GM12878 (cell line): ENCODE results near the gene RASGRF1. TPM values are rescaled to one million over a fixed set of nuclear protein-coding genes. Genes with fewer than 3 reads are reported as not detected.

Experiments
- ATAC-seq: fragments of 200-7000 bp; cut with Tn5 transposase; 3 replicates; pipeline ENCODE4 v1.9.1; 2020; ENCODE audit warnings: mild to moderate bottlenecking, moderate library complexity
- BruUV-seq: library from RNA; stranded (reverse); fragments of 400-500 nt; replicated peaks from 2 replicates; lab custom pipeline; 2021; lab: Mats Ljungman, UMichigan
- CTCF ChIA-PET: fragments of 300-600 bp; sonication (Branson Sonifier 250); formaldehyde crosslinking; extraction: SDS; loops from one replicate; lab custom pipeline; 2021; ENCODE audit warnings: inconsistent platforms; lab: Yijun Ruan, JAX
- POLR2A ChIA-PET: fragments of 350-600 bp; formaldehyde crosslinking; extraction: SDS; loops from one replicate; lab custom pipeline; 2021; ENCODE audit warnings: inconsistent platforms; lab: Charles Lee
- RAD21 ChIA-PET: fragments of 300-600 bp; sonication (Branson Sonifier 250); formaldehyde crosslinking; loops from one replicate; lab custom pipeline; 2023; ENCODE audit warnings: antibody characterized with exemption; ENCODE audit not compliant: unreplicated experiment; lab: Charles Lee
- SMC1A ChIA-PET: fragments of 300-600 bp; sonication (Branson Sonifier 250); formaldehyde crosslinking; loops from one replicate; lab custom pipeline; 2023; ENCODE audit not compliant: unreplicated experiment, uncharacterized antibody; lab: Charles Lee
- DNase-seq: peaks from one replicate; pipeline ENCODE4 v3.0.0-alpha.2; 2011; ENCODE audit warnings: low read depth, low spot score
- FAIRE-seq: peaks from 3 replicates; lab custom pipeline; 2011; peaks lifted over from hg19 to GRCh38; lab: Jason Lieb, UNC
- H2AFZ ChIP-seq: 2 replicates; pipeline ENCODE4 v1.6.0; 2011; ENCODE audit warnings: low read depth, low read length, control low read depth; ENCODE audit not compliant: control insufficient read depth
- H3K27ac ChIP-seq: 2 replicates; pipeline ENCODE4 v1.5.1; 2011; ENCODE audit warnings: control low read depth; ENCODE audit not compliant: control insufficient read depth, insufficient read depth
- H3K27me3 ChIP-seq, 2 experiments: replicated peaks in 1 of 2; 2 replicates each; pipeline versions ENCODE4 v1.6.0 to v1.6.1; 2011; ENCODE audit warnings: low read length in 1 of 2; ENCODE audit not compliant: control insufficient read depth in 2 of 2, insufficient read depth in 2 of 2
- H3K36me3 ChIP-seq, 2 experiments: 2 replicates each; pipeline ENCODE4 v1.5.1; 2011; ENCODE audit warnings: low read length in 1 of 2; ENCODE audit not compliant: control insufficient read depth in 2 of 2, insufficient read depth in 2 of 2
- H3K4me1 ChIP-seq: 2 replicates; pipeline ENCODE4 v1.6.1; 2011; ENCODE audit warnings: mild to moderate bottlenecking, low read length, moderate library complexity, mixed read lengths; ENCODE audit not compliant: control insufficient read depth, insufficient read depth
- H3K4me2 ChIP-seq: 2 replicates; pipeline ENCODE4 v1.6.0; 2011; ENCODE audit warnings: control low read depth; ENCODE audit not compliant: control insufficient read depth, insufficient read depth
- H3K4me3 ChIP-seq: fragments of 200-600 bp; sonication (generic); 2 replicates; pipeline ENCODE4 v1.5.1; 2016
- H3K79me2 ChIP-seq: 2 replicates; pipeline ENCODE4 v1.6.0; 2011; ENCODE audit warnings: low read length; ENCODE audit not compliant: control insufficient read depth, insufficient read depth
- H3K9ac ChIP-seq: 2 replicates; pipeline ENCODE4 v1.8.0; 2011; ENCODE audit warnings: low read length, control low read depth, mixed read lengths; ENCODE audit not compliant: control insufficient read depth, insufficient read depth
- H3K9me3 ChIP-seq: replicated peaks from 3 replicates; pipeline ENCODE4 v1.5.1; 2011; ENCODE audit warnings: mild to moderate bottlenecking, low read length; ENCODE audit not compliant: control insufficient read depth, insufficient read depth
- H4K20me1 ChIP-seq: 2 replicates; pipeline ENCODE4 v1.6.0; 2011; ENCODE audit not compliant: control insufficient read depth, insufficient read depth
- ATF7 ChIP-seq: fragments of 450-650 bp; IDR thresholded peaks from 2 replicates; pipeline ENCODE4 v1.6.1; 2016; ENCODE audit warnings: low read depth, mild to moderate bottlenecking
- CHD2 ChIP-seq: IDR thresholded peaks from 2 replicates; pipeline ENCODE4 v1.6.1; 2011; ENCODE audit warnings: low read depth, low read length, improper control_type of control experiment, borderline replicate concordance
- CHD4 ChIP-seq: fragments of 200-600 bp; sonication (generic); IDR thresholded peaks from 2 replicates; pipeline ENCODE4 v1.6.1; 2016; ENCODE audit warnings: mild to moderate bottlenecking
- CUX1 ChIP-seq: IDR thresholded peaks from 2 replicates; pipeline ENCODE4 v1.6.1; 2012; ENCODE audit warnings: improper control_type of control experiment, low read depth, low read length; ENCODE audit not compliant: insufficient replicate concordance
- DPF2 ChIP-seq: fragments of 450-650 bp; IDR thresholded peaks from 2 replicates; pipeline ENCODE4 v1.6.1; 2017; ENCODE audit warnings: mild to moderate bottlenecking
- HDGF ChIP-seq: fragments of 450-650 bp; IDR thresholded peaks from 2 replicates; pipeline ENCODE4 v1.6.1; 2016; ENCODE audit warnings: antibody characterized with exemption
- IKZF2 ChIP-seq, 2 experiments: fragments of 450-650 bp; IDR thresholded peaks; 2 replicates each; pipeline ENCODE4 v1.6.1; 2017; ENCODE audit warnings: mild to moderate bottlenecking in 2 of 2, moderate library complexity in 2 of 2
- MEF2A ChIP-seq: IDR thresholded peaks from 2 replicates; pipeline ENCODE4 v1.6.1; 2011; ENCODE audit warnings: low read depth, mild to moderate bottlenecking, low read length, moderate library complexity; ENCODE audit not compliant: insufficient read depth
- MLLT1 ChIP-seq: fragments of 450-650 bp; IDR thresholded peaks from 2 replicates; pipeline ENCODE4 v1.6.1; 2016; ENCODE audit warnings: mild to moderate bottlenecking
- MXI1 ChIP-seq: fragments of 150-350 bp; IDR thresholded peaks from 2 replicates; pipeline ENCODE4 v1.6.1; 2011; ENCODE audit warnings: low read depth, mild to moderate bottlenecking, inconsistent platforms, low read length, improper control_type of control experiment
- SKIL ChIP-seq: fragments of 450-650 bp; IDR thresholded peaks from 2 replicates; pipeline ENCODE4 v1.6.1; 2017; ENCODE audit warnings: mild to moderate bottlenecking, low read depth, inconsistent platforms; ENCODE audit not compliant: poor library complexity, severe bottlenecking
- SP1 ChIP-seq: IDR thresholded peaks from one replicate; pipeline ENCODE4 v1.6.1; 2011; ENCODE audit warnings: low read depth, low read length
- STAT1 ChIP-seq: fragments of 450-650 bp; conservative IDR thresholded peaks from 2 replicates; pipeline ENCODE4 v1.6.1; 2014; ENCODE audit warnings: antibody characterized with exemption, mild to moderate bottlenecking
- WGBS: methylation state at CpG from one replicate; pipeline ENCODE4 v1.1.6; 2016; ENCODE audit warnings: low lambda C conversion rate; ENCODE audit not compliant: insufficient replicate concordance, insufficient coverage; ENCODE audit errors: missing lambda C conversion rate; 5-methylcytosine and 5-hydroxymethylcytosine counted together
- in situ Hi-C: fragments of 300-500 bp; cut with MboI; formaldehyde crosslinking; loops from 9 replicates; pipeline ENCODE4 v1.14.3; 2018; ENCODE audit warnings: mixed read lengths
- intact Hi-C: fragments of 100-400 bp; cut with micrococcal nuclease; formaldehyde crosslinking; loops from one replicate; pipeline ENCODE4 v1.14.2; 2022; ENCODE audit not compliant: unreplicated experiment
- polyA plus RNA-seq, 11 experiments: library from polyadenylated mRNA; depleted of rRNA in 4 of 11; unstranded in 6 of 11; stranded (reverse) in 5 of 11; fragments of >200 nt; fragmentation: Nextera tagmentation in 4 of 11; fragmentation: Illumina TruSeq in 1 of 11; extraction: Ambion mirVana in 4 of 11; extraction: Trizol in 1 of 11; gene quantifications; 1 replicate in 1 of 11; 2 replicates in 10 of 11; pipeline versions ENCODE4 v1.2.1 to v1.2.3, GENCODE V29; 2011 to 2016; ENCODE audit warnings: inconsistent platforms in 2 of 11, missing spikeins in 2 of 11, low read depth in 1 of 11
- total RNA-seq, 4 experiments: library from RNA; depleted of rRNA in 3 of 4; stranded (reverse); fragments of >200 nt in 3 of 4; fragmentation: Illumina TruSeq in 1 of 4; extraction: Trizol in 1 of 4; gene quantifications; 2 replicates each; pipeline versions ENCODE4 v1.2.1 to v1.2.3, GENCODE V29; 2013 to 2021

The RASGRF1 gene
- total and polyA plus RNA-seq, 10 of the 15 experiments (the other 5 are each of a cell fraction or from before 2014, with no cell fraction given), result 0.20 to 1.9 (median 0.86) TPM

- no peaks in the 10 kb centered on the region for H3K36me3 ChIP-seq
- peaks cover 28% of the 10 kb centered on the region for H3K79me2 ChIP-seq
- no peaks in the 10 kb centered on the region; the same call in 2 of the 3 replicates for H3K9me3 ChIP-seq
- in situ Hi-C loops (loop anchor here (25.0 kb wide), 1 partner anchor 815 kb away; no protein-coding TSS in a partner anchor), intact Hi-C loops (loop anchor here (1.0 to 2.0 kb wide), 2 partner anchors 27 to 38 kb away; no protein-coding TSS in a partner anchor)
- WGBS, result 18% methylated on average over 9 of the region's 10 CpGs
- RAD21 ChIA-PET, result interaction anchor here (0.6 to 6.5 kb wide), 13 partner anchors 9 to 559 kb away, joined by 3 to 75 read pairs (median 13); partner anchors contain the start of gene CTSH
- peak overlapping the region; percentile 85 for H3K4me2 ChIP-seq
- H3K27me3 ChIP-seq, result no peaks in the 10 kb centered on the region
- H3K4me1 ChIP-seq, result peaks cover 49% of the 10 kb centered on the region
- H3K4me3 ChIP-seq, result peak overlapping the region; percentile 69
- H4K20me1 ChIP-seq, result no peaks in the 10 kb centered on the region
- SMC1A ChIA-PET, result interaction anchor here (0.7 to 8.8 kb wide), 14 partner anchors 8 to 118 kb away, joined by 3 to 91 read pairs (median 7); partner anchors contain the start of gene CTSH
- FAIRE-seq (peak; percentile 70), DNase-seq (no peak), ATAC-seq (peak; percentile 38)
- CTCF ChIA-PET, result interaction anchor here (0.7 to 8.9 kb wide), 16 partner anchors 9 to 206 kb away, joined by 3 to 127 read pairs (median 10); partner anchors contain the start of genes CTSH and MORF4L1
- peak overlapping the region; percentile 30 for H2AFZ ChIP-seq
- BruUV-seq, result TSS peak; percentile 68
- peak overlapping the region; percentile 96 for H3K27ac ChIP-seq
- POLR2A ChIA-PET, result interaction anchor here (0.6 to 4.3 kb wide), 15 partner anchors 10 to 129 kb away, joined by 3 to 40 read pairs (median 5); partner anchors contain the start of genes CTSH and MORF4L1
- peak overlapping the region; percentile 81 for H3K9ac ChIP-seq
- no peak for TF ChIP-seq CUX1
- peak; percentile 91 for TF ChIP-seq MLLT1
- TF ChIP-seq HDGF, result peak; percentile 38; the same call in 1 of the 2 replicates
- TF ChIP-seq STAT1, result no peak
- TF ChIP-seq SP1, result no peak
- TF ChIP-seq DPF2, result no peak
- TF ChIP-seq MEF2A, result 0 out of 2 replicates have a peak, but pooled peaks have one; percentile 54
- TF ChIP-seq SKIL, result peak; percentile 1
- no peak for TF ChIP-seq ATF7
- no peak for TF ChIP-seq IKZF2 (IDR thresholded peaks at IDR 0.05)
- TF ChIP-seq CHD4, result no peak
- peak; percentile 15 for TF ChIP-seq MXI1
- no peak for TF ChIP-seq CHD2
These were observed 112.8 kb downstream of the RASGRF1 start for GRCh38 chr15:78977591-78978347.
